ENCODE measurements around the gene PKHD1. TPM values are rescaled to one million over a fixed set of nuclear protein-coding genes. Genes with fewer than 3 reads are reported as not detected.

PKHD1 gene
- total RNA-seq, 1 experiment from 2014 or later: not detected

GRCh38 chr6:51891784-51892183, 195.6 kb downstream of the PKHD1 start:
- no peaks in the 10 kb centered on the region for H3K27me3 Mint-ChIP-seq (ENCODE audit: insufficient read depth, unreplicated experiment)
- DNase-seq (ENCODE audit: unreplicated experiment): no peak
- no peaks in the 10 kb centered on the region for H3K9me3 Mint-ChIP-seq (ENCODE audit: unreplicated experiment)
- intact Hi-C loops (cut with micrococcal nuclease): no loop called here
- H3K27ac Mint-ChIP-seq (ENCODE audit: low read depth, unreplicated experiment): no peak overlapping the region
- no peaks in the 10 kb centered on the region for H3K4me1 Mint-ChIP-seq (ENCODE audit: insufficient read depth, unreplicated experiment)
- no TSS peak for BruUV-seq (replicated peaks)
- H3K4me3 Mint-ChIP-seq (ENCODE audit: unreplicated experiment): no peak overlapping the region
- POLR2A ChIA-PET: no interaction called here
- TF ChIP-seq, protein P1, sequence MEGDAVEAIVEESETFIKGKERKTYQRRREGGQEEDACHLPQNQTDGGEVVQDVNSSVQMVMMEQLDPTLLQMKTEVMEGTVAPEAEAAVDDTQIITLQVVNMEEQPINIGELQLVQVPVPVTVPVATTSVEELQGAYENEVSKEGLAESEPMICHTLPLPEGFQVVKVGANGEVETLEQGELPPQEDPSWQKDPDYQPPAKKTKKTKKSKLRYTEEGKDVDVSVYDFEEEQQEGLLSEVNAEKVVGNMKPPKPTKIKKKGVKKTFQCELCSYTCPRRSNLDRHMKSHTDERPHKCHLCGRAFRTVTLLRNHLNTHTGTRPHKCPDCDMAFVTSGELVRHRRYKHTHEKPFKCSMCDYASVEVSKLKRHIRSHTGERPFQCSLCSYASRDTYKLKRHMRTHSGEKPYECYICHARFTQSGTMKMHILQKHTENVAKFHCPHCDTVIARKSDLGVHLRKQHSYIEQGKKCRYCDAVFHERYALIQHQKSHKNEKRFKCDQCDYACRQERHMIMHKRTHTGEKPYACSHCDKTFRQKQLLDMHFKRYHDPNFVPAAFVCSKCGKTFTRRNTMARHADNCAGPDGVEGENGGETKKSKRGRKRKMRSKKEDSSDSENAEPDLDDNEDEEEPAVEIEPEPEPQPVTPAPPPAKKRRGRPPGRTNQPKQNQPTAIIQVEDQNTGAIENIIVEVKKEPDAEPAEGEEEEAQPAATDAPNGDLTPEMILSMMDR (IDR thresholded peaks at IDR 0.05; ENCODE audit: unreplicated experiment): no peak
- no peaks in the 10 kb centered on the region for H3K36me3 Mint-ChIP-seq (ENCODE audit: insufficient read depth, unreplicated experiment)
- CTCF ChIA-PET: interaction anchor here (0.7 kb wide), 1 partner anchor 70 kb away, joined by 3 read pairs; no protein-coding TSS in a partner anchor

DNA sequence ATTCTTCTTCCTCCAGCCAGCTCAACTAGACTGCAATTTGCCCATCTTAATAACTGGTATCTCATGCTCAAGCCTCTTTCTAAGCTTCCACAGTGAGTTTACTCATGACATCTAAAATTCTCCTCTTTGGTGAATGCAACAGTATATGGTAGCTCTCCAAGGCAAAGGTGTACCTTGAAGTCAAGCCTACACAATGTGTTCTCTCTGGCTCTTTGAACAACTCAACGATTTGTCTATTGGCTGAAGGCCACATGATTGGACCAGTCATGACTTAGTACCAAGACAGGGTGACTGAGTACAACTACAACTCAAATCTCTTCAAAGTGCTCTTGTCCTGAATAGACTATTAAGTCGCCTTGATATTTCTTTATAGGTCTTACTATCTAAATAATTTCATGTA, 199.6 kb downstream of the PKHD1 start:
- TF ChIP-seq, protein P1 (IDR thresholded peaks at IDR 0.05; ENCODE audit: unreplicated experiment): no peak
- intact Hi-C loops (cut with micrococcal nuclease): no loop called here
- no peaks in the 10 kb centered on the region for H3K9me3 Mint-ChIP-seq (ENCODE audit: unreplicated experiment)
- peaks cover 26% of the 10 kb centered on the region for H3K27me3 Mint-ChIP-seq (ENCODE audit: insufficient read depth, unreplicated experiment)
- H3K27ac Mint-ChIP-seq (ENCODE audit: low read depth, unreplicated experiment): no peak overlapping the region
- ChIA-PET POLR2A (no interaction called here), CTCF (interaction anchor here (0.8 kb wide), 1 partner anchor 160 kb away, joined by 3 read pairs; no protein-coding TSS in a partner anchor)
- no peak for DNase-seq (ENCODE audit: unreplicated experiment)
- H3K36me3 Mint-ChIP-seq (ENCODE audit: insufficient read depth, unreplicated experiment): no peaks in the 10 kb centered on the region
- no peaks in the 10 kb centered on the region for H3K4me1 Mint-ChIP-seq (ENCODE audit: insufficient read depth, unreplicated experiment)
- no TSS peak for BruUV-seq (replicated peaks)
- H3K4me3 Mint-ChIP-seq (ENCODE audit: unreplicated experiment): no peak overlapping the region

- H3K4me3 Mint-ChIP-seq (ENCODE audit: unreplicated experiment): no peak overlapping the region
- ChIA-PET CTCF (no interaction called here), POLR2A (no interaction called here)
- intact Hi-C loops (cut with micrococcal nuclease): no loop called here
- TF ChIP-seq, protein P1 (IDR thresholded peaks at IDR 0.05; ENCODE audit: unreplicated experiment): no peak
- no peak overlapping the region for H3K27ac Mint-ChIP-seq (ENCODE audit: low read depth, unreplicated experiment)
- no peaks in the 10 kb centered on the region for H3K36me3 Mint-ChIP-seq (ENCODE audit: insufficient read depth, unreplicated experiment)
- no peaks in the 10 kb centered on the region for H3K4me1 Mint-ChIP-seq (ENCODE audit: insufficient read depth, unreplicated experiment)
- no peak for DNase-seq (ENCODE audit: unreplicated experiment)
- peaks cover 26% of the 10 kb centered on the region for H3K27me3 Mint-ChIP-seq (ENCODE audit: insufficient read depth, unreplicated experiment)
- H3K9me3 Mint-ChIP-seq (ENCODE audit: unreplicated experiment): no peaks in the 10 kb centered on the region
- no TSS peak for BruUV-seq (replicated peaks)
Observed at GRCh38 chr6:51885957-51886356, 201.5 kb downstream of the PKHD1 start.

DNA sequence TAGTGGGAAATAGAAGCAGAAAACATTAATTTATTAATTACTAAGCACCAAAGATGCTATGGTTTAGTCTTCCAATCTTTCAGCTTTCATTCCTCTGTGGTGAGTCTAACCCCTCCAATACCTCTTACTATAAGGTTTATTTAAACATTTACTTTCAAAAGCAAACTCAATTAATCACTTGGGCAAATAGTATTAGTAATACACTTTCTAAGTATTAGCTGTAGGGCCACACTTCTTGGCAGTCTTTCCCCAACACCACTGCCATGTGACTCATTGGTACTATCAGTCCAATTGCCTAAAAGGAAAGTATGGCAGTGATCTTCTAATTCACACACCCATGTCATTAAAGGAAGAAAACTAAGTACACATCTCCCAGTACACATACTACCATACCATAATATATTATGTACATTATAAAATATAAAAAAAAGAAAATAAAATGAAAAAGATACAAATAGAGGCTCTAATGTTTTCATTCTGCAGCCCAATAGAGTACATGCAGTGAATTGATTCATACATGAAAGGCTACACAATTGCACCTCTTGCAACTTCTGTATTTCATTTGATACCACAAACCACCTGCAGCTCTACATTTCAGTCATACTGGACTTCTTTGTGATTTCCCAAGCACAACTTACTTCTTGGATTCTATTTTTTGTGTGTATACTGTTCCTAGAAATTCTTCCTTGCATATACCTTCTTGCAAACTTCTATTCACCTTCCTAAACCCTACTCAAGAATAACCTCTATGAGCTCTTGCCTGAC, 218.6 kb downstream of the PKHD1 start:
- no peak overlapping the region for H3K4me3 Mint-ChIP-seq (ENCODE audit: unreplicated experiment)
- ChIA-PET CTCF (interaction anchor here (1.4 to 2.2 kb wide), 3 partner anchors 14 to 152 kb away, joined by 3 to 9 read pairs (median 7); no protein-coding TSS in a partner anchor), POLR2A (no interaction called here)
- DNase-seq (ENCODE audit: unreplicated experiment): peak; percentile 12
- no peaks in the 10 kb centered on the region for H3K9me3 Mint-ChIP-seq (ENCODE audit: unreplicated experiment)
- H3K27me3 Mint-ChIP-seq (ENCODE audit: insufficient read depth, unreplicated experiment): peaks cover 19% of the 10 kb centered on the region
- TF ChIP-seq, protein P1 (IDR thresholded peaks at IDR 0.05; ENCODE audit: unreplicated experiment): no peak
- H3K4me1 Mint-ChIP-seq (ENCODE audit: insufficient read depth, unreplicated experiment): no peaks in the 10 kb centered on the region
- no TSS peak for BruUV-seq (replicated peaks)
- no peak overlapping the region for H3K27ac Mint-ChIP-seq (ENCODE audit: low read depth, unreplicated experiment)
- intact Hi-C loops (cut with micrococcal nuclease): no loop called here
- no peaks in the 10 kb centered on the region for H3K36me3 Mint-ChIP-seq (ENCODE audit: insufficient read depth, unreplicated experiment)

Data from MCF 10A (cell line).